Endothelial cell of umbilical vein (primary cell): ENCODE results near the gene AK8.

Experiments used
- CTCF ChIP-seq, 2 donors: IDR thresholded peaks; 1 replicate in 1 of 2; 2 replicates in 1 of 2; pipeline ENCODE4 v1.5.1; 2011; ENCODE audit warnings: low read length in 2 of 2, mild to moderate bottlenecking in 2 of 2, moderate library complexity in 2 of 2, control low read depth in 1 of 2, inconsistent platforms in 1 of 2, low read depth in 1 of 2; ENCODE audit not compliant: insufficient read depth in 1 of 2; ENCODE audit errors: extremely low read depth in 1 of 2
- EZH2 ChIP-seq: IDR thresholded peaks from 2 replicates; pipeline ENCODE4 v1.6.1; 2012; ENCODE audit warnings: borderline replicate concordance, low read depth, mild to moderate bottlenecking, moderate library complexity, low read length, inconsistent platforms; ENCODE audit not compliant: severe bottlenecking
- GATA2 ChIP-seq: IDR thresholded peaks from 2 replicates; pipeline ENCODE4 v1.7.0; 2011; ENCODE audit warnings: low read depth, mild to moderate bottlenecking, moderate library complexity, mixed read lengths, low read length; ENCODE audit not compliant: insufficient read length, insufficient read depth
- JUN ChIP-seq: IDR thresholded peaks from 2 replicates; pipeline ENCODE4 v1.6.1; 2011; ENCODE audit warnings: borderline replicate concordance, low read depth; ENCODE audit not compliant: insufficient read length, insufficient read depth
- MAX ChIP-seq: IDR thresholded peaks from 2 replicates; pipeline ENCODE4 v1.6.1; 2011; ENCODE audit not compliant: insufficient read depth, insufficient read length
- MYC ChIP-seq: IDR thresholded peaks from one replicate; pipeline ENCODE4 v1.6.1; 2011; ENCODE audit warnings: mild to moderate bottlenecking, low read depth, low read length
- POLR2A ChIP-seq: IDR thresholded peaks from 2 replicates; pipeline ENCODE4 v1.6.1; 2012; ENCODE audit warnings: low read depth, mild to moderate bottlenecking, control low read depth, low read length

DNA sequence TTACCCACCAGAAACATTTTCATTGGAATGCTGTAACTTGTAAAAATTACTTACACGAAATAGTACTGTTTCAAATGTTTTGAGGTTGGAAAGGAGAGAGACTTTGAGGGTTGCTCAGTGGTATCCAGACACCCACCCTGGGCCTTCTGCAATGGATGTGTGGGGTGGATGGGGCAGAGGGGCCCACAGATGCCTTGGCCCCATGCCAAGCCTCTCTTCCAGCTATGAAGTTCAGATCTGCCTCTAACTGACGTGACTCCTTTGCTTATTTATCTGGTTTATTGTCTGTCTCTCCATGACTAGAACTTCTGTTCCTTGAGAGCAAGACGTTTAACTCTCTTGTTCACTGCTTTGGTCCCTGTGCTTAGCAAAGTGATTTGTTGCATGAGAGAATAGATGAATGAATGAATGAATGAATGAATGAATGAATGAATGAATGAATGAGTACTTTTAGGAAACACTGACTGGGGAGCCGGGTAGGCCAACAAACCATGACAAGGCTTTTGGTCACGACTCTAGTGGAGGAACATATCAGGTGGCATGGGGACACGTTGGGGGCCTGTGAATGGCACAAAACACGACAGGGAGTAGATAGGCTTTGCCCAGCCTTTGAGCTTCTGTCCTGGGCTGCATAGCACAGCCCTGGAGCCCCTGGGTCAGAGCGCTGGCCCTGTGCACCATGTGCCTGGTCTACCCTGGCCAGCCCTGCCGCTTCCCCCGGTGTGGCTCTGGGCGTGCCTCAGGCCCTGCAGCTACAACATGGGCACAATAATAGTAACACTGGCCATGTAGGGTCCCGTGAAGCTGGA lies 31.8 kb downstream of the AK8 start:
- TF ChIP-seq CTCF (IDR thresholded peaks at IDR 0.05; ENCODE audit: extremely low read depth in 1 of 2, insufficient read depth in 1 of 2, low read depth in 1 of 2, low read length in 2 of 2) (no peak), EZH2 (no peak), MAX (no peak), POLR2A (no peak), MYC (no peak), JUN (no peak), GATA2 (no peak)
